Measurements from ENCODE around the gene MEG3.

Gene MEG3
- total RNA-seq = 0 to 0.44 (median 0.05) reads per million in 4 experiments

GRCh38 chr14:100825713-100826331 lies at the start of gene MEG3:
TSS of gene MEG3 (plus strand) at chr14:100826118.
- no peak for DNase-seq

GRCh38 chr14:100776681-100777365 lies 49.1 kb upstream of the MEG3 start:
- DNase-seq = no peak

- no peak for DNase-seq
These were observed 48.5 kb upstream of the MEG3 start for GRCh38 chr14:100777366-100777817.

- DNase-seq = no peak
These were observed 47.9 kb upstream of the MEG3 start for GRCh38 chr14:100777818-100778525.

- no peak for DNase-seq
These were observed 47.4 kb upstream of the MEG3 start for GRCh38 chr14:100778526-100778882.

- no peak for DNase-seq
These were observed 46.8 kb upstream of the MEG3 start for GRCh38 chr14:100778951-100779690.

- DNase-seq = no peak
These were observed 46.2 kb upstream of the MEG3 start for GRCh38 chr14:100779691-100780080.

GRCh38 chr14:100780246-100780645 lies 45.7 kb upstream of the MEG3 start:
- no peak for DNase-seq

- no peak for DNase-seq
These were observed 45.1 kb upstream of the MEG3 start for GRCh38 chr14:100780646-100781355.

GRCh38 chr14:100781952-100782351 lies 44.0 kb upstream of the MEG3 start:
- no peak for DNase-seq

GRCh38 chr14:100782516-100783320 lies 43.2 kb upstream of the MEG3 start:
- no peak for DNase-seq

GRCh38 chr14:100783630-100784370 lies 42.1 kb upstream of the MEG3 start:
- no peak for DNase-seq

GRCh38 chr14:100784523-100785337 lies 41.2 kb upstream of the MEG3 start:
- no peak for DNase-seq

- DNase-seq = no peak
These were observed 40.6 kb upstream of the MEG3 start for GRCh38 chr14:100785338-100785615.

GRCh38 chr14:100785626-100786025 lies 40.3 kb upstream of the MEG3 start:
- DNase-seq = no peak

GRCh38 chr14:100786131-100786530 lies 39.8 kb upstream of the MEG3 start:
- no peak for DNase-seq

- no peak for DNase-seq
These were observed 39.2 kb upstream of the MEG3 start for GRCh38 chr14:100786576-100787219.

GRCh38 chr14:100787659-100788058 lies 38.3 kb upstream of the MEG3 start:
- no peak for DNase-seq

- DNase-seq = no peak
These were observed 37.4 kb upstream of the MEG3 start for GRCh38 chr14:100788517-100788916.

- DNase-seq = no peak
These were observed 37.0 kb upstream of the MEG3 start for GRCh38 chr14:100788942-100789341.

All from effector CD8-positive, alpha-beta T cell (primary cell).